ENCODE results near the gene EDEM2. TPM values are rescaled to one million over a fixed set of nuclear protein-coding genes. Genes with fewer than 3 reads are reported as not detected.
"Not testable (repeated sequence)": the region's sequence is repeated elsewhere in the genome, so short reads cannot be mapped to it uniquely, and the experiment has no call there.

Gene EDEM2
- total RNA-seq, 3 donors from 2014 or later: 14.0 to 16.9 (median 16.7) TPM

GRCh38 chr20:35071436-35072153 is 75.5 kb downstream of the EDEM2 start:
- H3K9me3 Mint-ChIP-seq; ATAC-seq; H3K27me3 Mint-ChIP-seq (ENCODE audit: low read depth); DNase-seq; H3K4me3 Mint-ChIP-seq: not testable (repeated sequence)
- H3K4me1 Mint-ChIP-seq (ENCODE audit: low read depth): peaks cover 26% of the 10 kb centered on the region
- peaks cover 53% of the 10 kb centered on the region for H3K36me3 Mint-ChIP-seq (ENCODE audit: insufficient read depth)

- H3K36me3 Mint-ChIP-seq (ENCODE audit: insufficient read depth): peaks cover 36% of the 10 kb centered on the region
- DNase-seq (no peak), ATAC-seq (no peak)
- no peaks in the 10 kb centered on the region for H3K9me3 Mint-ChIP-seq
- no peaks in the 10 kb centered on the region for H3K27me3 Mint-ChIP-seq (ENCODE audit: low read depth)
- no peak overlapping the region for H3K4me3 Mint-ChIP-seq
- H3K4me1 Mint-ChIP-seq (ENCODE audit: low read depth): peaks cover 62% of the 10 kb centered on the region
Observed at GRCh38 chr20:35066194-35066593, 80.9 kb downstream of the EDEM2 start.

Other genes starting within 250 kb of the EDEM2 start
- 10 to 100 TPM; 47.8 to 56.2 (median 51.3) TPM for gene GSS, start 191.5 kb downstream of the EDEM2 start, total RNA-seq
- under 1 TPM; 0.10 to 0.60 (median 0.37) TPM for gene MYH7B, start 191.5 kb downstream of the EDEM2 start, total RNA-seq
- 10 to 100 TPM; 46.2 to 49.7 (median 47.2) TPM for gene TRPC4AP, start 54.5 kb downstream of the EDEM2 start, total RNA-seq
- gene PROCR, start 24.7 kb upstream of the EDEM2 start, total RNA-seq: 1 to 10 TPM; 1.1 to 1.4 (median 1.2) TPM
- not detected for gene MMP24, start 79.4 kb upstream of the EDEM2 start, total RNA-seq
- 10 to 100 TPM; 22.4 to 23.1 (median 22.9) TPM for gene MMP24OS, start 130.8 kb upstream of the EDEM2 start, total RNA-seq
- gene EIF6, start 137.4 kb upstream of the EDEM2 start, total RNA-seq: 100 to 1,000 TPM; 307 to 331 (median 310) TPM
- gene FAM83C, start 145.1 kb upstream of the EDEM2 start, total RNA-seq: not detected